HCT116 (cell line): ENCODE results near the gene RCBTB1.

Experiments used
- CTCF ChIP-seq, 3 experiments: fragments of 200-600 bp in 1 of 3; sonication (generic) in 1 of 3; IDR thresholded peaks in 2 of 3; conservative IDR thresholded peaks in 1 of 3; 2 replicates each; pipeline ENCODE4 v1.5.1; 2012 to 2017; ENCODE audit warnings: low read depth in 2 of 3, low read length in 2 of 3, antibody characterized with exemption in 1 of 3, borderline replicate concordance in 1 of 3, control low read depth in 1 of 3, mild to moderate bottlenecking in 1 of 3, mixed read lengths in 1 of 3, mixed run types in 1 of 3, moderate library complexity in 1 of 3; ENCODE audit not compliant: insufficient read depth in 1 of 3
- EZH2phosphoT487 ChIP-seq: fragments of 200-600 bp; IDR thresholded peaks from 2 replicates; pipeline ENCODE4 v1.6.1; 2018; ENCODE audit warnings: antibody characterized with exemption, borderline replicate concordance
- POLR2AphosphoS5 ChIP-seq: IDR thresholded peaks from 2 replicates; pipeline ENCODE4 v1.6.1; 2011; ENCODE audit warnings: mild to moderate bottlenecking, low read depth, low read length, moderate library complexity
- RAD21 ChIP-seq: IDR thresholded peaks from 2 replicates; pipeline ENCODE4 v1.6.1; 2012; ENCODE audit warnings: low read depth, mild to moderate bottlenecking
- SP1 ChIP-seq: IDR thresholded peaks from 2 replicates; pipeline ENCODE4 v1.6.1; 2012; ENCODE audit warnings: low read depth

- TF ChIP-seq CTCF (IDR thresholded peaks at IDR 0.05 in 2 of 3, conservative IDR thresholded peaks at IDR 0.05 in 1 of 3; ENCODE audit: borderline replicate concordance in 1 of 3, insufficient read depth in 1 of 3, low read depth in 2 of 3, low read length in 2 of 3): no peak
- TF ChIP-seq EZH2phosphoT487: no peak
- no peak for TF ChIP-seq SP1
- no peak for TF ChIP-seq POLR2AphosphoS5
- no peak for TF ChIP-seq RAD21
These were observed 54.9 kb downstream of the RCBTB1 start for GRCh38 chr13:49530457-49530856.
